ENCODE data around the gene WDR48. TPM values are rescaled to one million over a fixed set of nuclear protein-coding genes. Genes with fewer than 3 reads are reported as not detected.
A peak's percentile ranks its signal among the peaks of the same experiment; 100 is the strongest.

WDR48 gene
- total and polyA plus RNA-seq, 9 of the 15 experiments (the other 6 are each of a cell fraction or from before 2014, with no cell fraction given): 26.6 to 70.6 (median 48.0) TPM

GRCh38 chr3:39067286-39067685 lies 15.5 kb downstream of the WDR48 start:
- 33% methylated on average over 1 of the region's 1 CpG for WGBS (ENCODE audit: insufficient coverage, low coverage, missing lambda C conversion rate)
- CTCF ChIA-PET (ENCODE audit: low intra/inter-chr PET ratio): no interaction called here
- no peak for TF ChIP-seq PML (IDR thresholded peaks at IDR 0.05; ENCODE audit: low read length)
- TF ChIP-seq BCOR (IDR thresholded peaks at IDR 0.05): no peak
- 0 out of 4 replicates have a peak, but pooled peaks of 1 of the 2 experiments have one; percentile 55 for TF ChIP-seq ARNT (IDR thresholded peaks at IDR 0.05)
- TF ChIP-seq RERE (CRISPR knock-in tag; IDR thresholded peaks at IDR 0.05; ENCODE audit: borderline replicate concordance): no peak
- intact Hi-C loops (cut with micrococcal nuclease) (no loop called here), in situ Hi-C loops (cut with MboI) (no loop called here)
- H3K27ac ChIP-seq (ENCODE audit: extremely low read depth, low read depth, low read length): no peak overlapping the region; the same call in 2 of the 3 replicates
- H3K79me2 ChIP-seq (ENCODE audit: control insufficient read depth, insufficient read depth, low read length): peaks cover 5% of the 10 kb centered on the region
- H3K9ac ChIP-seq (ENCODE audit: insufficient read depth in 1 of 2, low read depth in 2 of 2, low read length in 2 of 2): no peak overlapping the region
- no peaks in the 10 kb centered on the region for H3K9me1 ChIP-seq (ENCODE audit: control insufficient read depth, insufficient read depth, low read length)
- no peak for ATAC-seq
- H3K4me2 ChIP-seq (ENCODE audit: insufficient read depth, low read length): no peak overlapping the region
- H3K36me3 ChIP-seq (ENCODE audit: control insufficient read depth, insufficient read depth, low read length): peaks cover 28% of the 10 kb centered on the region
- POLR2A ChIA-PET: interaction anchor here (0.6 to 1.4 kb wide), 3 partner anchors 9 to 507 kb away, joined by 3 to 4 read pairs (median 3); no protein-coding TSS in a partner anchor
- DNase-seq (ENCODE audit: extremely low read depth in 1 of 4, low spot score in 3 of 4): no peak
- H3K4me1 ChIP-seq (replicated peaks in 1 of 2; ENCODE audit: control insufficient read depth in 2 of 2, insufficient read depth in 2 of 2, low read length in 2 of 2): no peaks in the 10 kb centered on the region; a peak in 1 of 5 replicates
- no peak for FAIRE-seq
- no peaks in the 10 kb centered on the region for H3K27me3 ChIP-seq (ENCODE audit: control insufficient read depth in 2 of 2, insufficient read depth in 2 of 2, low read length in 2 of 2)
- 0 out of 2 replicates have a peak, but pooled peaks cover 5% of the 10 kb centered on the region for H4K20me1 ChIP-seq (replicated peaks; ENCODE audit: control insufficient read depth, insufficient read depth, low read length)
- no peaks in the 10 kb centered on the region for H3K9me3 ChIP-seq (replicated peaks; ENCODE audit: control insufficient read depth, insufficient read depth, low read depth, low read length)
- H2AFZ ChIP-seq (ENCODE audit: low read depth, low read length): no peak overlapping the region
- no TSS peak for BruUV-seq (replicated peaks)
- no peak overlapping the region for H3K4me3 ChIP-seq
